Vagina (tissue), 2 donors: ENCODE data around the gene POR. TPM values are rescaled to one million over a fixed set of nuclear protein-coding genes. Genes with fewer than 3 reads are reported as not detected.
A peak's percentile ranks its signal among the peaks of the same experiment; 100 is the strongest.

ENCODE experiments used
- DNase-seq, 2 donors: peaks; one replicate each; pipeline ENCODE4 v3.0.0-alpha.2; 2017; ENCODE audit errors: extremely low spot score in 2 of 2
- H3K27ac ChIP-seq: fragments of 200-600 bp; sonication (generic); one replicate; pipeline ENCODE4 v1.5.1; 2019
- H3K27me3 ChIP-seq: fragments of 200-600 bp; sonication (generic); one replicate; pipeline ENCODE4 v1.5.1; 2019
- H3K36me3 ChIP-seq, 2 donors: fragments of 200-600 bp; sonication (generic); one replicate each; pipeline ENCODE4 v1.5.1; 2017 to 2019
- H3K4me1 ChIP-seq: fragments of 200-600 bp; sonication (generic); one replicate; pipeline ENCODE4 v1.5.1; 2019
- H3K4me3 ChIP-seq, 2 donors: fragments of 200-600 bp; sonication (generic); 1 replicate in 1 of 2; 2 replicates in 1 of 2; pipeline ENCODE4 v1.5.1; 2016 to 2019
- H3K9me3 ChIP-seq: fragments of 200-600 bp; sonication (generic); one replicate; pipeline ENCODE4 v1.5.1; 2019
- POLR2A ChIP-seq, 2 donors: fragments of 450-650 bp; IDR thresholded peaks; one replicate each; pipeline ENCODE4 v1.6.1; 2017; ENCODE audit warnings: antibody characterized with exemption in 2 of 2, mild to moderate bottlenecking in 2 of 2, moderate library complexity in 2 of 2
- POLR2AphosphoS5 ChIP-seq, 2 donors: sonication (generic); formaldehyde crosslinking; IDR thresholded peaks; one replicate each; pipeline ENCODE4 v1.9.0; 2017; ENCODE audit warnings: antibody characterized with exemption in 2 of 2, mild to moderate bottlenecking in 2 of 2, low read depth in 1 of 2; ENCODE audit not compliant: insufficient read depth in 1 of 2
- intact Hi-C: fragments of 100-400 bp; cut with DNase I; formaldehyde crosslinking; loops from one replicate; pipeline ENCODE4 v1.15.1; 2023
- total RNA-seq: library from RNA; depleted of rRNA; stranded (reverse); fragments of >200 nt; gene quantifications from one replicate; pipeline ENCODE4 v1.2.3, GENCODE V29; 2016
- TF ChIP-seq, protein P1 (sequence below), 3 experiments: fragments of 450-650 bp in 2 of 3; fragments of 200-600 bp in 1 of 3; sonication (generic) in 1 of 3; IDR thresholded peaks; one replicate each; pipeline ENCODE4 v1.5.1; 2017 to 2019; ENCODE audit warnings: antibody characterized with exemption in 3 of 3, mild to moderate bottlenecking in 2 of 3, moderate library complexity in 2 of 3

The POR gene
- total RNA-seq, 1 donor from 2014 or later: 94.3 TPM

- Histone ChIP-seq H3K36me3 (no peaks in the 10 kb centered on the region), H3K4me1 (peaks cover 17% of the 10 kb centered on the region), H3K27ac (no peak overlapping the region), H3K4me3 (no peak overlapping the region), H3K27me3 (no peaks in the 10 kb centered on the region), H3K9me3 (no peaks in the 10 kb centered on the region)
- no peak for DNase-seq
- intact Hi-C loops: no loop called here
- TF ChIP-seq, protein P1, sequence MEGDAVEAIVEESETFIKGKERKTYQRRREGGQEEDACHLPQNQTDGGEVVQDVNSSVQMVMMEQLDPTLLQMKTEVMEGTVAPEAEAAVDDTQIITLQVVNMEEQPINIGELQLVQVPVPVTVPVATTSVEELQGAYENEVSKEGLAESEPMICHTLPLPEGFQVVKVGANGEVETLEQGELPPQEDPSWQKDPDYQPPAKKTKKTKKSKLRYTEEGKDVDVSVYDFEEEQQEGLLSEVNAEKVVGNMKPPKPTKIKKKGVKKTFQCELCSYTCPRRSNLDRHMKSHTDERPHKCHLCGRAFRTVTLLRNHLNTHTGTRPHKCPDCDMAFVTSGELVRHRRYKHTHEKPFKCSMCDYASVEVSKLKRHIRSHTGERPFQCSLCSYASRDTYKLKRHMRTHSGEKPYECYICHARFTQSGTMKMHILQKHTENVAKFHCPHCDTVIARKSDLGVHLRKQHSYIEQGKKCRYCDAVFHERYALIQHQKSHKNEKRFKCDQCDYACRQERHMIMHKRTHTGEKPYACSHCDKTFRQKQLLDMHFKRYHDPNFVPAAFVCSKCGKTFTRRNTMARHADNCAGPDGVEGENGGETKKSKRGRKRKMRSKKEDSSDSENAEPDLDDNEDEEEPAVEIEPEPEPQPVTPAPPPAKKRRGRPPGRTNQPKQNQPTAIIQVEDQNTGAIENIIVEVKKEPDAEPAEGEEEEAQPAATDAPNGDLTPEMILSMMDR (IDR thresholded peaks at IDR 0.05): no peak
- no peak for TF ChIP-seq POLR2AphosphoS5 (IDR thresholded peaks at IDR 0.05; ENCODE audit: insufficient read depth in 1 of 2, low read depth in 1 of 2)
- no peak for TF ChIP-seq POLR2A (IDR thresholded peaks at IDR 0.05)
Observed at GRCh38 chr7:75875113-75876080, 39.6 kb upstream of the POR start.

GRCh38 chr7:75876126-75876881 is 38.7 kb upstream of the POR start:
- H3K9me3 ChIP-seq: no peaks in the 10 kb centered on the region
- intact Hi-C loops: no loop called here
- H3K4me1 ChIP-seq: peaks cover 22% of the 10 kb centered on the region
- H3K4me3 ChIP-seq: no peak overlapping the region
- no peak overlapping the region for H3K27ac ChIP-seq
- no peak for DNase-seq
- no peaks in the 10 kb centered on the region for H3K27me3 ChIP-seq
- no peak for TF ChIP-seq POLR2A (IDR thresholded peaks at IDR 0.05)
- peaks cover 0 to 4% of the 10 kb centered on the region in 2 donors for H3K36me3 ChIP-seq

DNA sequence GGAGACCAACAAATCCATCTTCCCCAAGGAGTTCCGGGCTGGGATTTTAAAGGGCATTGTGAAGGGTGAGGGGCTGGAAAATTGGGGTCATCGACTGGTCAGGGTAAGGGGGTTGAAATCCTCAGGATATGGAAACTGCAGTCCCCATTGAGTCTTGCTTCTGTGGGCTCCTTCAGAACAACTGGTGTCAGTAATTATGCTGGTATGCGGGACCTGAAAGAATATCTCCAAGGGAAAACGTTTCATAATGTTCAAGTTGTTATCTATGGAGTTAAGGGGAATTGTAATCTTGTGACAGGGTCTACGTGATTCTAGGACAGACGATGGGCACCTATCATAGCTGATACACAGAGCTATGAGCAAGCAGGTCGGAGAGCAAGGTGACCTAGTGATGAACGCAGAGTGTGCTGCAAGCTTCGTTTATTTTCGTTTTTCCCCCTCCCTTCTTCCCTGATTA is 36.6 kb upstream of the POR start:
- Histone ChIP-seq H3K27ac (peak overlapping the region; percentile 90), H3K27me3 (no peaks in the 10 kb centered on the region), H3K4me3 (peak overlapping the region; percentile 74 to 94), H3K36me3 (peaks cover 2 to 23% of the 10 kb centered on the region in 2 donors), H3K4me1 (peaks cover 22% of the 10 kb centered on the region), H3K9me3 (no peaks in the 10 kb centered on the region)
- TF ChIP-seq, protein P1 (IDR thresholded peaks at IDR 0.05): no peak
- no peak for TF ChIP-seq POLR2A (IDR thresholded peaks at IDR 0.05)
- no peak for TF ChIP-seq POLR2AphosphoS5 (IDR thresholded peaks at IDR 0.05; ENCODE audit: insufficient read depth in 1 of 2, low read depth in 1 of 2)
- intact Hi-C loops: no loop called here
- DNase-seq: no peak

DNA sequence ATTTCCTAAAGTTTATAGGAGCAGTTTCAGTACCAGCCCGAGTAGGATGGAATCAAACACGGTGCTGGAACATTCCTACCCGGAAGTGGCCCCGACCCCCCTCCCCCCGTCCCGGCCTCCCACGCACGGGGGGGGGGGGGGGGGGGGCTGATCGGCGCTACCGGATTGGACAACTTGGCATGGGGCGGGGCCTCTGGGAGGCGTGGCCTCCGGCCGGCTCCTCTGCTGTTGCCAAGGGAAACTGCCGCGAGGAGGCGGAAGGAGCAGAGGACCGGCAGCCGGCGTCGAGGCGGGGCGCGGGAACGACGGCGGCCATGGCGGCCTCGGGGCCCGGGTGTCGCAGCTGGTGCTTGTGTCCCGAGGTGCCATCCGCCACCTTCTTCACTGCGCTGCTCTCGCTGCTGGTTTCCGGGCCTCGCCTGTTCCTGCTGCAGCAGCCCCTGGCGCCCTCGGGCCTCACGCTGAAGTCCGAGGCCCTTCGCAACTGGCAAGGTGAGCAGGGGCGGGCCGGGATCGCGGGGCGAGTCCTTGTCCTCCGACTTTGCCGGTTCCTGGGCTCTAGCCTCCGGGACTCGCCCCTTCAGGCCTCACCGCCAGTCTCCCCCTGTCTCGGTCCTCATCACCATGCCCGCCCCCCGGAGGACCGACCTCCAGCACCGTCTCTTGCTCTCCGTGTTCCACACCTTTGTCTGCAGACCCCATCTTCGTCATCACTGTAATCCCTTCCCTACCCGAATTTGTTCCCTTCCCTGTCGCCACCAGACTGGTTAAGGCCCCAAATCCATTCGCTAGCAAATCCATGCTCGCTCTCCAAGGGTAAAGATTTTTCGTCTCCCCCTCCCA is 36.0 kb upstream of the POR start, which contains the start of gene RHBDD2:
RHBDD2 (plus strand) TSS at position 266 of the 843 bp plus-strand sequence; CDS start at position 315, 49 bp downstream.
- peaks cover 22% of the 10 kb centered on the region for H3K4me1 ChIP-seq
- intact Hi-C loops: no loop called here
- peak within 1 kb of the TSS; percentile 74 to 94 for H3K4me3 ChIP-seq
- peaks cover 2 to 29% of the 10 kb centered on the region in 2 donors for H3K36me3 ChIP-seq
- TF ChIP-seq, protein P1 (IDR thresholded peaks at IDR 0.05): no peak
- TF ChIP-seq POLR2A (IDR thresholded peaks at IDR 0.05): peak in 1 of 2 donors; percentile 96
- TF ChIP-seq POLR2AphosphoS5 (IDR thresholded peaks at IDR 0.05; ENCODE audit: insufficient read depth in 1 of 2, low read depth in 1 of 2): peak in 1 of 2 donors; percentile 98
- peak in 1 of 2 donors; percentile 97 for DNase-seq
- no peaks in the 10 kb centered on the region for H3K9me3 ChIP-seq
- H3K27ac ChIP-seq: peak within 1 kb of the TSS; percentile 90
- no peaks in the 10 kb centered on the region for H3K27me3 ChIP-seq
